ENCODE measurements around the gene AVPR1B. TPM values are rescaled to one million over a fixed set of nuclear protein-coding genes. Genes with fewer than 3 reads are reported as not detected.

The AVPR1B gene
- total RNA-seq, 1 donor, result not detected

DNA sequence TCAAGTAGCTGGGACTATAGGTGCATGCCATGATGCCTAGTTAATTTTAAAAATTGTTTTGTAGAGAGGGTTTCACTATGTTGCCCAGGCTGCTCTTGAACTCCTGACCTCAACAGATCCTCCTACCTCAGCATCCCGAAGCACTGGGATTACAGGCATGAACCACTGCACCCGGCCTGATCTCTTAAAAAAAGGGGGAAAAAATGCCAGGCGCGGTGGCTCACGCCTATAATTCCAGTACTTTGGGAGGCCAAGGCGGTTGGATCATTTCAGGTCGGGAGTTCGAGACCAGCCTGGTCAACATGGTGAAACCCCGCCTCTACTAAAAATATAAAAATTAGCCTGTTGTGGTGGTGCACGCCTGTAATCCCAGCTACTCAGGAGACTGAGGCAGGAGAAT, 13.2 kb downstream of the AVPR1B start:
- Histone ChIP-seq H3K9me3 (ENCODE audit: low read depth, low read length) (no peaks in the 10 kb centered on the region), H3K4me1 (ENCODE audit: insufficient read depth, low read length) (peaks cover 45% of the 10 kb centered on the region), H3K4me3 (ENCODE audit: low read length) (no peak overlapping the region), H3K27me3 (ENCODE audit: insufficient read depth, low read length) (no peaks in the 10 kb centered on the region)

DNA sequence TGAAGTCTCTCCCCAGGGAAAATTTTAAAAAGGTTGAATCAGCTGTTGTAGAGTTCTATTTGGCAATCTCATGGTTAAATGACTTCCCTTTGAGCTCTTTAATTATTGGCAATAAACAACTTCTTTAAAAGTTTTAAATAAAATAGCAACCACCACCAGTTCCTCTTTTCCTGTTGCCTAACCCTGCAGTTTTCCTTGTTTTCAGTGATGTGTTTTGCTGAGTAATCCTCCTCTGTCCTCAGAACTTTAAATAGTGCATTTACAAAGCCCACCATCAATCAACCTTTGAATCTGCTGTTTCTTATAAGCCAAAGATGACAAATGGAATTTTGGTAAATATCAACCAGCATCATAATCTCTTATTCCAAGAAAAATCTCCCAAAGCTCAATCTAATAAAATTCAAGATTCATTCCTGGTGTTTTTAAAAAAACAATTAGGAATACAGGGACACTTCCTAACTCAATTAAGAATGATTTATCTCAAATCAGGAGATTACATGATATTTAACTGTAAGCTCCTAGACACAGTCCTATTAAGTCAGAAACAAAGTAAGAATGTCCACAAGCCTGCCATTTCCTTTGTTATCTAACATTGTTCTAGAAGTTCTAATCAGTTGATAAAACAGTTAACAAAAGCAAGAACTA, 14.8 kb downstream of the AVPR1B start:
- Histone ChIP-seq H3K27me3 (ENCODE audit: insufficient read depth, low read length) (no peaks in the 10 kb centered on the region), H3K9me3 (ENCODE audit: low read depth, low read length) (no peaks in the 10 kb centered on the region), H3K4me1 (ENCODE audit: insufficient read depth, low read length) (peaks cover 61% of the 10 kb centered on the region), H3K4me3 (ENCODE audit: low read length) (no peak overlapping the region)

DNA sequence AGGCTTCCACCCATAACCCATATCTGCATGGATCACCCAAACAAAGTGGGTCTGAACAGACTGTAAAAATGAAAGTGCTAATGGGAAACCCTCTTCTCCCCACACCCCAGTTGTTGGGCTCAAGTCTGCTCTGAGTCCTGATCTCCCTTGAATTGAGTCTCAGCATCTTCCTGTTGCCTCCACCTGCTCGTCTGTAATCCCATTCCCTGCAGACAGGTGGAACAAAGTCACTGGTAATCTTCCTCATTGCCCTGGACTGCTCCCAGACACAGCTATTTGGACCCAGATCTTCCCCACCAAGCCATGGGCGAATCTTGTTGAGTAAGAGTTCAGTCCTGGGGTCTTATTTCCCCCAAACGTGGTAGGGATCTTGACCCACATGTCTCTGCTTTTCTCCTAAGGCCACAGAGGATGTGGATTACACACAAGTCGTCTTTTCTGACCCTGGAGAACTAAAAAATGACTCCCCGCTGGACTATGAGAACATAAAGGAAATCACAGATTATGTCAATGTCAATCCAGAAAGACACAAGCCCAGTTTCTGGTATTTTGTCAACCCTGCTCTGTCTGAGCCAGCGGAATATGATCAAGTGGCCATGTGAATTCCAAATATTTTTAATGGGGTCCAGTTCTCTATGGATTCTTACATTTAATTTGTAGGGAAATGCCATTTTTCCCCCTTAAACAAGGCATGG, 15.7 kb downstream of the AVPR1B start:
- no peaks in the 10 kb centered on the region for H3K27me3 ChIP-seq (ENCODE audit: insufficient read depth, low read length)
- no peaks in the 10 kb centered on the region for H3K9me3 ChIP-seq (ENCODE audit: low read depth, low read length)
- peaks cover 65% of the 10 kb centered on the region for H3K4me1 ChIP-seq (ENCODE audit: insufficient read depth, low read length)
- H3K4me3 ChIP-seq (ENCODE audit: low read length), result no peak overlapping the region

DNA sequence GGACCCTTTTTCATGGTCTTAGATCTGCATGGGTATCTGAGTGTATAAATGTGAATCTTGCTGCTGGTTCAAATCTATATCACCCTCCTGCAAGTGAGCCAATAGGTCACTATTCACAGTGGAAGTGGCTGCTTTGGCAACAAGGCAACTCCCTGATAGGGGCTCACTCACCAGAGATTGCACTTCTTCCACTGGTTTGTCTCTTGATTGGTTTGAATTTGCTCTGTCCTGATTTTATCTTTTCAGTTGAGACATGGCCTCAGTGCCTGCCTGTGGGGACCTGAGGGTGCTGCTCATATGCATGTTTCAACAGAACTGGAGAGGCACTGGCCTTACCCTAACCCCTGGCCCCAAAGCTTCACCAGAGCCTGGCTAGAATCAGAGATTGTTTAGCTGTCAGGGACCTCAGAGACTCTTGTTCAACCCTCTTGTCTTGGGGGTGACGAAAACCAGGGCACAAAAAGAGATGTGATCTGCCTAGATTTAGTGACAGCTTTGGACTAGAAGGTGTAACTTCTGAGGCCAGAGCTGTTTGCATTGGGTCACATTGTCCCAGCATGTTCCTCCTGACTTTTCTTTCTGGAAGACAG, 16.9 kb downstream of the AVPR1B start:
- no peaks in the 10 kb centered on the region for H3K27me3 ChIP-seq (ENCODE audit: insufficient read depth, low read length)
- H3K9me3 ChIP-seq (ENCODE audit: low read depth, low read length), result no peaks in the 10 kb centered on the region
- peaks cover 65% of the 10 kb centered on the region for H3K4me1 ChIP-seq (ENCODE audit: insufficient read depth, low read length)
- no peak overlapping the region for H3K4me3 ChIP-seq (ENCODE audit: low read length)

- Histone ChIP-seq H3K27me3 (ENCODE audit: insufficient read depth, low read length) (no peaks in the 10 kb centered on the region), H3K9me3 (ENCODE audit: low read depth, low read length) (no peaks in the 10 kb centered on the region), H3K4me3 (ENCODE audit: low read length) (no peak overlapping the region), H3K4me1 (ENCODE audit: insufficient read depth, low read length) (peaks cover 69% of the 10 kb centered on the region)
These were observed 18.8 kb downstream of the AVPR1B start for GRCh38 chr1:206098242-206098919.

DNA sequence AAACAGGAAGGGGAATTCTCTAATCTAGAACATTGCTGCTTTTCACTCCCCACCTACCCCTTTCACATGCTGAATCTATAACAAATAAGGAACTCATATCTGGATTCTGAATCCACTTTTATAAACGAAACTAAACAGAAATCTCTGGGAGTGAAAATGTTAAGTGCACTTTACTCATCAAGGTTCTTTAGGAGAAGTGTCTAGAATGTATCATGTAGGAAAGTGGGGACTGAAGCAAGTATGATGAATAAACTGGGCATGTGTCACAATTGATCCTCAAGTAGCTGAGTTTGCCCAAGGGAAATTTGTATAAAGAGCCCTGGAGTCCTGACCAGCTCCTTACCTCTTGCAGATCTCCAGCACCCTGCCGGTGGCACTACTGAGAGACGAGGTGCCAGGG, 19.8 kb downstream of the AVPR1B start:
- peaks cover 59% of the 10 kb centered on the region for H3K4me1 ChIP-seq (ENCODE audit: insufficient read depth, low read length)
- no peaks in the 10 kb centered on the region for H3K27me3 ChIP-seq (ENCODE audit: insufficient read depth, low read length)
- no peaks in the 10 kb centered on the region for H3K9me3 ChIP-seq (ENCODE audit: low read depth, low read length)
- no peak overlapping the region for H3K4me3 ChIP-seq (ENCODE audit: low read length)

- Histone ChIP-seq H3K9me3 (ENCODE audit: low read depth, low read length) (no peaks in the 10 kb centered on the region), H3K27me3 (ENCODE audit: insufficient read depth, low read length) (no peaks in the 10 kb centered on the region), H3K4me3 (ENCODE audit: low read length) (no peak overlapping the region), H3K4me1 (ENCODE audit: insufficient read depth, low read length) (peaks cover 30% of the 10 kb centered on the region)
These were observed 23.2 kb downstream of the AVPR1B start for GRCh38 chr1:206094024-206094423.

GRCh38 chr1:206089341-206089740, 27.8 kb downstream of the AVPR1B start:
- Histone ChIP-seq H3K9me3 (ENCODE audit: low read depth, low read length) (no peaks in the 10 kb centered on the region), H3K4me1 (ENCODE audit: insufficient read depth, low read length) (peaks cover 10% of the 10 kb centered on the region), H3K27me3 (ENCODE audit: insufficient read depth, low read length) (no peaks in the 10 kb centered on the region), H3K4me3 (ENCODE audit: low read length) (no peak overlapping the region)

- Histone ChIP-seq H3K4me1 (ENCODE audit: insufficient read depth, low read length) (peaks cover 22% of the 10 kb centered on the region), H3K27me3 (ENCODE audit: insufficient read depth, low read length) (no peaks in the 10 kb centered on the region), H3K4me3 (ENCODE audit: low read length) (no peak overlapping the region), H3K9me3 (ENCODE audit: low read depth, low read length) (no peaks in the 10 kb centered on the region)
These were observed 30.1 kb downstream of the AVPR1B start for GRCh38 chr1:206087091-206087490.

DNA sequence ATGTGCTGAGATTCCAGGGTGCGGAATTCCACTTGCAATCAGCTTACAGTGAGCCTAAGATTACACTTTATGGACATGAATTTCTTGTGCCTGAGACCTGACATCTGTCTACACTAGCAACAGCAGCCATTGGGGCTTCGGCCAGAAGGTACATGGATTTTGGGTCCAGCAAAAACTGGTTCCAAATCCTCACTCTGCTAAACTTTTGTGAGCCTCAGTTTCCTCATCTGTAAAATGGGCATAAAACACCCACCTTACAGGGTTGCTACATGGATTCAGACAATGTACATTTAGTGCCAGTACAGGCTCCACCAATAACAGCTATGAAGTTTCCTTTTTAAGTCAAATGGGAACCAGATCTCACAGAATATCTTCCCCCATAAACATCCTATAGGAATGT, 33.4 kb downstream of the AVPR1B start:
- no peaks in the 10 kb centered on the region for H3K27me3 ChIP-seq (ENCODE audit: insufficient read depth, low read length)
- H3K9me3 ChIP-seq (ENCODE audit: low read depth, low read length), result no peaks in the 10 kb centered on the region
- no peak overlapping the region for H3K4me3 ChIP-seq (ENCODE audit: low read length)
- peaks cover 46% of the 10 kb centered on the region for H3K4me1 ChIP-seq (ENCODE audit: insufficient read depth, low read length)

DNA sequence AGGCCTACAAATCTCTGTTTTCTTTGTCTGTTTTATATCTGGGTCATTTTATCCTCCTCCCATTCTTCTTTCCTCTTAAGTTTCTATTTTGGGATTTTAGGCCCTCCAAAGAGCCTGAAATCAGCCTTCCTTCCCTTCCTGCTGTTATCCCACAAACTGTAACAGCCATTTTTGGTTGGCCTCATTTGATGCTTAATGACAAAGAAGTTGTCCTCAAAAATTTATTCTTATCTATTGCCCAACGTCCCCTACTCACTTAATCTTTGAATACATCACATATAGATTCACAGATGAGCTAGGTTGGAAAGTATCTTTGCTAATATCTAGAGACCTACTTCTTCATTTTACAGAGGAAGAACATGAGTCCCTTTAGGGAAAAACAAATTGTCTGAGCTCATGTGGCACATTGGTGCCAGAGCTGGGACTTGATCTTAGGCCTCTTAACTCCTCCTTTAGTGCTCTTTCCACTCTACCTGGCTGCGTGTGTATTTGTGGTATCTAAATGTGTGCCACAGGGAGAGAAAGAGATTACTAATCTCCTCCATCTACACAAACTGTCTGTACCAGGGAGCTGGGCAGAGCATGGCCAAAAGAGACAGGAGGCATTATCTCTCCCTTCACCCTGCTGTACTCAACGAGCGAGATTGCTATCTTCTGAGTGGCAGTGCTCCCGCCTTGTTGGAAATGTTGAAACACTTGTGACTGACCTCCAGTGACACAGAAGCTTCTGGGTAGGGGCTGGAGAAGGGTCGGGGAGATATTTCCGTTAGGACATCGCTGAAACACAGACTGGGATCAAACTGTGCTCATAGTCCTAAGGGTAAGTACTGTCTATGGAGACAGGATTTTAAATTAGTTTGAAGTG, 34.1 kb downstream of the AVPR1B start:
- Histone ChIP-seq H3K9me3 (ENCODE audit: low read depth, low read length) (no peaks in the 10 kb centered on the region), H3K4me3 (ENCODE audit: low read length) (no peak overlapping the region), H3K4me1 (ENCODE audit: insufficient read depth, low read length) (peaks cover 52% of the 10 kb centered on the region), H3K27me3 (ENCODE audit: insufficient read depth, low read length) (no peaks in the 10 kb centered on the region)

GRCh38 chr1:206081856-206082255, 35.3 kb downstream of the AVPR1B start:
- no peak overlapping the region for H3K4me3 ChIP-seq (ENCODE audit: low read length)
- H3K9me3 ChIP-seq (ENCODE audit: low read depth, low read length), result no peaks in the 10 kb centered on the region
- peaks cover 57% of the 10 kb centered on the region for H3K4me1 ChIP-seq (ENCODE audit: insufficient read depth, low read length)
- H3K27me3 ChIP-seq (ENCODE audit: insufficient read depth, low read length), result no peaks in the 10 kb centered on the region

DNA sequence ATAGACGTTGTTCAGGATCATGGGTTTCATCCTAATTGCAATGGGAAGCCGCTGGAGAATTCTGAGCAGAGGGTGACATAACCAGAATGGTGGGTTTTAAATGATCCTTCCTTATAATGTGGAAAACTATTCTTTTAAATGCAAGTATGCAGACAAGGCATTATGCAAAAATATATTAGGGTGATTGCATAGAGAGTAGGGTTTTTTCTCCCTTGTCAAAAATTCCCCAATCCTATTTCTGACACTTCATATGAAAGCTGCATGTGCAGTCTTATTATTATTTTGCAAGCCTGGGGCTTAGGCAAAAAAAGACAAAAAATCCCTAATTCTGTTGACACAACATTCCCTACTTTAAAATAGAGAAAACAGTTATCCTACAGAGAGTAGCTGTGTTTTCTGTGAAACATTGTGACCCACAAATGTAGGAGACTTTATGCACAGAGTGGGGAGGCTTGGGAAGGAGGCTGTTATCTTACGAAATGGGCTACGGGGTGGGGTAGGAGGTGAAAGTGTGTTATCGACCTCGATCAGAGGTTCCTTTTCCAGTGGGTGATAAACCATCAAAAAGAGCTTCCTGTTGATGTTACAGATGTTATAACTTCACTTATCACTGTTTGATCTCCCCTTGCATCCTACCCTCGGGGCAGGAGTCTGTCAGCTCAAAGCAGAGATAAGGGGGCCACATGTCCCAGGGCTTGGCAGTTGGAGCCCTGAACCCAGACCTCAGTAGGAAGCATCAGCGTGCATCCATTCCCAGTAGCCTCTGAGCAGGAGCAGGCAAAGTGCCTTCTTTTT, 37.0 kb downstream of the AVPR1B start:
- H3K27me3 ChIP-seq (ENCODE audit: insufficient read depth, low read length), result no peaks in the 10 kb centered on the region
- H3K4me1 ChIP-seq (ENCODE audit: insufficient read depth, low read length), result peaks cover 57% of the 10 kb centered on the region
- H3K9me3 ChIP-seq (ENCODE audit: low read depth, low read length), result no peaks in the 10 kb centered on the region
- no peak overlapping the region for H3K4me3 ChIP-seq (ENCODE audit: low read length)

DNA sequence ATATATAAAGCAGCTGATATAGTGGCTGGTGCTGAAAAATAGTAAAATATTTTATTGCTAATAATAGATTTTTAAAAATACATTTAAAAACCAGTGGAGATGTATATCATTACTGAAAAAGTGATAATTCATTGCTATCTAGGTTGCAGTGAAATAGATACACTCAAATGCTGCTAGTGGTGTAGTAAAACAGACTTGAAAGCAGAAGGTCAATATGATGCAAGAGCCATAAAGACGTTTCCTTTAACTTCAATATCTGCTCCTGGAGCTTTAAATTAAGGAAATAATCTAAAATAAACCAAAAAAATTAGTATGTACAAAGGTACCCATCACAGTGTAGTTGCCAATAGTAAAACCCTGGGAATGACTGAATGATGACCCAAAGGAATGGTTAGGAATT, 38.1 kb downstream of the AVPR1B start:
- Histone ChIP-seq H3K27me3 (ENCODE audit: insufficient read depth, low read length) (no peaks in the 10 kb centered on the region), H3K9me3 (ENCODE audit: low read depth, low read length) (no peaks in the 10 kb centered on the region), H3K4me1 (ENCODE audit: insufficient read depth, low read length) (peaks cover 62% of the 10 kb centered on the region), H3K4me3 (ENCODE audit: low read length) (no peak overlapping the region)

All from mononuclear cell (primary cell).